BLaER1 treated with 17β-estradiol and CSF1 and Interleukin-3, amounts not matched to agents 10 nM and 100 nM (cell line): ENCODE results near the gene TANGO2.

Experiments
- H3K27ac ChIP-seq, 11 experiments: shearing (Covaris generic); formaldehyde crosslinking; 2 replicates each; pipeline ENCODE4 v1.8.1; 2022
- H3K27me3 ChIP-seq, 11 experiments: shearing (Covaris generic); formaldehyde crosslinking; 2 replicates each; pipeline ENCODE4 v1.8.1; 2022
- H3K36me3 ChIP-seq, 11 experiments: shearing (Covaris generic); formaldehyde crosslinking; 2 replicates each; pipeline ENCODE4 v1.8.1; 2022
- H3K4me1 ChIP-seq, 10 experiments: shearing (Covaris generic); formaldehyde crosslinking; 2 replicates each; pipeline ENCODE4 v1.8.1; 2022
- H3K4me2 ChIP-seq, 11 experiments: shearing (Covaris generic); formaldehyde crosslinking; 2 replicates each; pipeline ENCODE4 v1.8.1; 2022
- H3K4me3 ChIP-seq, 10 experiments: shearing (Covaris generic); formaldehyde crosslinking; 2 replicates each; pipeline ENCODE4 v1.8.1; 2022
- H3K9ac ChIP-seq, 11 experiments: shearing (Covaris generic); formaldehyde crosslinking; 2 replicates each; pipeline ENCODE4 v1.8.1; 2022
- H3K9me3 ChIP-seq, 11 experiments: shearing (Covaris generic); formaldehyde crosslinking; replicated peaks in 1 of 11; 2 replicates each; pipeline ENCODE4 v1.8.1; 2022
- H4K20me1 ChIP-seq, 11 experiments: shearing (Covaris generic); formaldehyde crosslinking; 2 replicates each; pipeline ENCODE4 v1.8.1; 2022
- Cebpa-rat ChIP-seq, 11 experiments: shearing (Covaris generic); IDR thresholded peaks; 2 replicates each; pipeline ENCODE4 v1.8.1; 2022

Gene TANGO2

GRCh38 chr22:19990609-19991394 lies 30.1 kb upstream of the TANGO2 start:
- TF ChIP-seq Cebpa-rat (IDR thresholded peaks at IDR 0.05) = no peak
- no peak overlapping the region; a peak in 1 of 22 replicates for H3K27ac ChIP-seq
- no peaks in the 10 kb centered on the region for H3K27me3 ChIP-seq
- no peak overlapping the region for H3K4me3 ChIP-seq
- H3K4me1 ChIP-seq = peaks cover 6 to 58% (median 41%) of the 10 kb centered on the region in 10 experiments; a peak in 19 of 20 replicates
- peak overlapping the region in 1 of 11 experiments; percentile 41; a peak in 1 of 22 replicates for H3K9ac ChIP-seq
- H3K4me2 ChIP-seq = peak overlapping the region in 6 of 11 experiments; percentile 23 to 63 (median 47); a peak in 9 of 22 replicates
- no peaks in the 10 kb centered on the region for H3K36me3 ChIP-seq
- H4K20me1 ChIP-seq = peaks cover 0 to 37% (median 10%) of the 10 kb centered on the region in 11 experiments; a peak in 18 of 22 replicates
- H3K9me3 ChIP-seq = no peaks in the 10 kb centered on the region

- peak overlapping the region in 8 of 11 experiments; percentile 9 to 63 (median 46); a peak in 13 of 22 replicates for H3K4me2 ChIP-seq
- no peak overlapping the region; a peak in 2 of 22 replicates for H3K27ac ChIP-seq
- H3K4me3 ChIP-seq = no peak overlapping the region
- H4K20me1 ChIP-seq = peaks cover 0 to 31% (median 5%) of the 10 kb centered on the region in 11 experiments; a peak in 11 of 22 replicates
- H3K27me3 ChIP-seq = no peaks in the 10 kb centered on the region
- no peaks in the 10 kb centered on the region for H3K9me3 ChIP-seq
- H3K4me1 ChIP-seq = peaks cover 2 to 58% (median 41%) of the 10 kb centered on the region in 10 experiments; a peak in 19 of 20 replicates
- H3K36me3 ChIP-seq = no peaks in the 10 kb centered on the region
- H3K9ac ChIP-seq = peak overlapping the region in 4 of 11 experiments; percentile 6 to 46 (median 26); a peak in 2 of 22 replicates
- TF ChIP-seq Cebpa-rat (IDR thresholded peaks at IDR 0.05) = no peak
These were observed 29.6 kb upstream of the TANGO2 start for GRCh38 chr22:19991395-19991644.

DNA sequence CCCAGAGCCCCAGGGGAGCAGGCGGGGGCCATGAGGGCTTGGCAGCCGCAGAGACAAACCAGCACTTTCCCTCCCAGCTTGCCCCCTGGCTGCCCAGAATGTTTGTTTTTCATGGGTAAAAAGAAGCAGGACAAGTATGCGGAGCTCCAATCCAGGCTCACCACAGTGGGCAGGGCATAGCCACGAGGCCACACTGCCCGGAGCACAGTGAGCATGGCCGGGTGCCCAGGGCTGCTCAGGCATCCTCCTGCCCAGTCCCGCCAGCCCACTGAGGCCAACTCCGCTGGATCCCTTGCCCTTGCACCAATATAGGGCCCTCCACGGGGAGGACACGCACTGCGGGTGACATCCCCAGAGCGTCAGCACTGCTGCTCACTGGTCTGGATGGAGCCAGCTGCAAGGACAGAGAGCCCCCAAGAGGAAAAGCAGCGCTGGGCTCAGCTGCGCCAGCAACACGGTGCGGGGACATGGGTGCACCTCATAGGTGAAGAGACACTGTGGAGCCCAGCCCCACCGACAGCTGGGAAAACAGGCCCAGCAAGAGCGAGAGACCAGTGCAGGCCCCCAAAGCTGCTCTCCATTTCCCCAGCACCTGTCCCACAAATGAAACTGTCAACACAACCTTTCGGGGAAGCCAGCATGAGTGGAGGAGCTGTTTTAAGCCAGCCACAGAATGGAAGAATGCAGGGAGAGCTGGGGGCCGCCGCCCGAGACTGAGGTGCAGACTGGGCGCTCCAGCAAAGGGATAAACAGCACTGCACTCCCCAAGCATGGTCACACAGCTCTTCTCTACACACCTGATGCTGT lies 29.1 kb upstream of the TANGO2 start:
- H3K4me1 ChIP-seq = peaks cover 5 to 60% (median 41%) of the 10 kb centered on the region in 10 experiments
- TF ChIP-seq Cebpa-rat (IDR thresholded peaks at IDR 0.05) = no peak
- no peaks in the 10 kb centered on the region for H3K36me3 ChIP-seq
- H3K9me3 ChIP-seq = no peaks in the 10 kb centered on the region
- peak overlapping the region in 1 of 11 experiments; percentile 27; a peak in 2 of 22 replicates for H3K27ac ChIP-seq
- no peak overlapping the region for H3K4me3 ChIP-seq
- peak overlapping the region in 4 of 11 experiments; percentile 6 to 46 (median 26); a peak in 2 of 22 replicates for H3K9ac ChIP-seq
- H3K4me2 ChIP-seq = peak overlapping the region in 8 of 11 experiments; percentile 9 to 63 (median 46); a peak in 14 of 22 replicates
- peaks cover 0 to 27% (median 0%) of the 10 kb centered on the region in 11 experiments; a peak in 6 of 22 replicates for H4K20me1 ChIP-seq
- 0 out of 22 replicates have a peak, but pooled peaks cover 0 to 4% (median 0%) of the 10 kb centered on the region in 11 experiments for H3K27me3 ChIP-seq

DNA sequence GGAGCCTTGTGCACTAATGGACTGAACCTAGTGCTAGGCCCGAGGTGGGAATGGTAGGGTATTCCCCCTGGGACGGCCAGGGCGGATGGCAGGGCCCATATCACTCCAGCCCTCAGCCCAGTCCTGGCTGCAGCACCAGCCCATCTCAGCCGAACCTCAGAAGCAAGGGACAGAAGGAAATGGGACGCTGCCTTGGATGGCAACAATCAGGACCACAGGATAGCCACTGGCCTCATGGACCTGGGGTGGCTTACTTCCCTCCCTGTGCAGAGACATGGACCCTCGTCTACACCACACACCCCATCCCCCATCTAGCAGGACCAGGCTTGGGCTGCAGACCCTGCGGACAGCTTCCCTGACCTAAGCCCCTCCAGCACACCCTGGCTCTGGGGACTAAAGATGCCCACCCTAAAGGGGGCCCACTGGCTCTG lies 28.4 kb upstream of the TANGO2 start:
- H3K9me3 ChIP-seq = no peaks in the 10 kb centered on the region
- no peak overlapping the region for H3K9ac ChIP-seq
- no peak overlapping the region for H3K4me3 ChIP-seq
- no peak for TF ChIP-seq Cebpa-rat (IDR thresholded peaks at IDR 0.05)
- H3K36me3 ChIP-seq = no peaks in the 10 kb centered on the region
- H3K27ac ChIP-seq = no peak overlapping the region
- H3K4me1 ChIP-seq = peaks cover 8 to 66% (median 48%) of the 10 kb centered on the region in 10 experiments
- peak overlapping the region in 7 of 11 experiments; percentile 23 to 63 (median 55); a peak in 9 of 22 replicates for H3K4me2 ChIP-seq
- H4K20me1 ChIP-seq = peaks cover 0 to 25% (median 0%) of the 10 kb centered on the region in 11 experiments; a peak in 4 of 22 replicates
- H3K27me3 ChIP-seq = 0 out of 22 replicates have a peak, but pooled peaks cover 0 to 9% (median 0%) of the 10 kb centered on the region in 11 experiments

DNA sequence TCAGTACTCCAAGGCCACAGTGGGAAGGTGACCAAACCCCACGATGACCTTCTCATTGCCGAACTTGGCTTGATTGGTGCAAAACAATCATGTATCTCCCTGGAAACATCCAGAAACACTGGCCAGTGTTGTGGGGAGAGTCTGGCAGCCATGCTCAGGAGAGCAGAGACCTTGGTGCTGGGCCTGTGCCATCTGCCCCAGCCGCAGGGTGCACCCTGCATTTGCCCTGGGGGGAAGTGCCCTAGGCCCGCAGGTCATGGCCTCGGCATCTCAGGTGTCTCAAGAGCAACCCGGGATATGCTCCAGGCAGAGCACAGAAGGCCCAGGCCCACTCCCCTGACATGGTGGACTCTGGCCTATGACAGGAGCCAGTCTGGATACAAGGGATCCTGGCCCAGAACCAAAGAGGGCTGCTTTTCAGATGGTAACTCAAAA lies 28.0 kb upstream of the TANGO2 start:
- Histone ChIP-seq H3K27ac (no peak overlapping the region), H3K4me3 (no peak overlapping the region), H3K4me2 (peak overlapping the region in 3 of 11 experiments; percentile 55 to 63 (median 56); a peak in 4 of 22 replicates), H3K9me3 (no peaks in the 10 kb centered on the region), H3K36me3 (no peaks in the 10 kb centered on the region), H3K9ac (no peak overlapping the region), H3K4me1 (peaks cover 9 to 71% (median 52%) of the 10 kb centered on the region in 10 experiments), H3K27me3 (0 out of 22 replicates have a peak, but pooled peaks cover 0 to 9% (median 0%) of the 10 kb centered on the region in 11 experiments), H4K20me1 (peaks cover 0 to 21% (median 0%) of the 10 kb centered on the region in 11 experiments; a peak in 3 of 22 replicates)
- no peak for TF ChIP-seq Cebpa-rat (IDR thresholded peaks at IDR 0.05)

DNA sequence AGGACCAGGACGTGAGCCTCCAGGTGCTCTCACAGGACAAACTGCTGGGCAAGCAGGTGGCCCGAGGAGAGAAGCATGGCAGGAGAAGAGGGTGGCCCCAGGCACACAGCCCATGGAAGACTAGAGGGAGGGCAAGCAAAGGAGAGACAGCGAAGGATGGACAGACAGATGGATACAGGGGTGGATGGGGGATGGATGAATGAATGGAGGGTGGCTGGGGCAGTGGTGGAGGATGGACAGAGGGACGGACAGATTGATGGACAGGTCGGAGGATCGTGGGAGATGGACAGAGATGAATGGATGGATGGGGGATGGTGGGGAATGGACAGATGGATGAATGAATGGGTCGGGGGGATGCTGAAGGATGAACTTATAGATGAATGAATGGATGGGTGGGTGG lies 27.0 kb upstream of the TANGO2 start:
- no peak for TF ChIP-seq Cebpa-rat (IDR thresholded peaks at IDR 0.05)
- no peaks in the 10 kb centered on the region for H3K36me3 ChIP-seq
- 0 out of 22 replicates have a peak, but pooled peaks cover 0 to 9% (median 0%) of the 10 kb centered on the region in 11 experiments for H3K27me3 ChIP-seq
- no peak overlapping the region for H3K4me2 ChIP-seq
- H3K4me1 ChIP-seq = peaks cover 19 to 80% (median 62%) of the 10 kb centered on the region in 10 experiments
- H3K9me3 ChIP-seq = no peaks in the 10 kb centered on the region
- peaks cover 0 to 20% (median 0%) of the 10 kb centered on the region in 11 experiments; a peak in 3 of 22 replicates for H4K20me1 ChIP-seq
- H3K27ac ChIP-seq = no peak overlapping the region
- no peak overlapping the region for H3K4me3 ChIP-seq
- no peak overlapping the region for H3K9ac ChIP-seq

- Histone ChIP-seq H3K4me1 (peaks cover 19 to 83% (median 71%) of the 10 kb centered on the region in 10 experiments), H4K20me1 (peaks cover 0 to 19% (median 0%) of the 10 kb centered on the region in 11 experiments; a peak in 4 of 22 replicates), H3K9me3 (no peaks in the 10 kb centered on the region), H3K27ac (peak overlapping the region in 1 of 11 experiments; percentile 31; a peak in 1 of 22 replicates), H3K27me3 (peaks cover 0 to 9% (median 0%) of the 10 kb centered on the region in 11 experiments; a peak in 1 of 22 replicates), H3K4me3 (no peak overlapping the region), H3K9ac (no peak overlapping the region), H3K36me3 (no peaks in the 10 kb centered on the region), H3K4me2 (peak overlapping the region; percentile 23 to 84 (median 75); a peak in 21 of 22 replicates)
- no peak for TF ChIP-seq Cebpa-rat (IDR thresholded peaks at IDR 0.05)
These were observed 25.9 kb upstream of the TANGO2 start for GRCh38 chr22:19994851-19995610.
